ENCODE results near the gene BABAM2.
"Not testable (repeated sequence)": the region's sequence is repeated elsewhere in the genome, so short reads cannot be mapped to it uniquely, and the experiment has no call there.

BABAM2 gene

DNA sequence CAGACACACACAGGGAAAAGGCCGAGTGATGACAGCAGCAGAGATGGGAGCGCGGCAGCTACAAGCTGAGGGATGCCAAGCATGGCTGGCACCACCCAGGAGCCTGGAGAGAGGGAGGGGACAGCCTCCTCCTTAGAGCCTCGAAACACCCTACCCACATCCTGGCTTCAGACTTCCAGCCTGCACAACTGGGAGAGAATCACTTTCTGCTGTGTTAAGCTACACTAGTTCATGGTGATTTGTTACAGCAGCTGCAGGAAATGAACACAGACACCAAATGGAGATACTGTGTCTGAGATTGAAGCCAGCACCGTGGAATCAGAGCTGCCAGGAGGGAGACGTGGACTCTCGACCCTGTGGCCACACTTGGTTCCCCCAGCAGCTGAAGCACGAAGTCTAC, 474.6 kb downstream of the BABAM2 start:
- TF ChIP-seq, protein P1, sequence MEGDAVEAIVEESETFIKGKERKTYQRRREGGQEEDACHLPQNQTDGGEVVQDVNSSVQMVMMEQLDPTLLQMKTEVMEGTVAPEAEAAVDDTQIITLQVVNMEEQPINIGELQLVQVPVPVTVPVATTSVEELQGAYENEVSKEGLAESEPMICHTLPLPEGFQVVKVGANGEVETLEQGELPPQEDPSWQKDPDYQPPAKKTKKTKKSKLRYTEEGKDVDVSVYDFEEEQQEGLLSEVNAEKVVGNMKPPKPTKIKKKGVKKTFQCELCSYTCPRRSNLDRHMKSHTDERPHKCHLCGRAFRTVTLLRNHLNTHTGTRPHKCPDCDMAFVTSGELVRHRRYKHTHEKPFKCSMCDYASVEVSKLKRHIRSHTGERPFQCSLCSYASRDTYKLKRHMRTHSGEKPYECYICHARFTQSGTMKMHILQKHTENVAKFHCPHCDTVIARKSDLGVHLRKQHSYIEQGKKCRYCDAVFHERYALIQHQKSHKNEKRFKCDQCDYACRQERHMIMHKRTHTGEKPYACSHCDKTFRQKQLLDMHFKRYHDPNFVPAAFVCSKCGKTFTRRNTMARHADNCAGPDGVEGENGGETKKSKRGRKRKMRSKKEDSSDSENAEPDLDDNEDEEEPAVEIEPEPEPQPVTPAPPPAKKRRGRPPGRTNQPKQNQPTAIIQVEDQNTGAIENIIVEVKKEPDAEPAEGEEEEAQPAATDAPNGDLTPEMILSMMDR (conservative IDR thresholded peaks at IDR 0.05; ENCODE audit: low read depth, low read length) = no peak
- no peak for DNase-seq (ENCODE audit: low read depth)
- no peak overlapping the region for H3K4me3 ChIP-seq (ENCODE audit: low read length)

DNA sequence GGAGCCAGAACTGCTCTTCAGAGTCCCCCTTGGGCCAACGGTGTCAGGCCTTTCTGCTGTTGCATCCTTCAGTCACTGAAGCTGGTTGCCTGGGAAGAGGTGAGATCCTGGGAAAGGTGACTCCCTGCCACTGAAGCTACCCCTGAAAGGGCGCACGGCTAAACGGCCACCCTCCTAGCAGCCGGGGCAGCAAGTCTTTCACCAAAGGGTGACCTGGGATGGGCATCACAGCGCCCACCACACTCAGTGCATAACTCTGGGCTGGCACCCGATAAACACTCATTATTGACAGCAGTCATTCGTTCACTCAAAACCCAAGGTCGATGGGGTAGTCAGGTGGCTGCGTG, 475.6 kb downstream of the BABAM2 start:
- H3K4me3 ChIP-seq (ENCODE audit: low read length) = no peak overlapping the region
- no peak for DNase-seq (ENCODE audit: low read depth)
- TF ChIP-seq, protein P1 (conservative IDR thresholded peaks at IDR 0.05; ENCODE audit: low read depth, low read length) = no peak

DNA sequence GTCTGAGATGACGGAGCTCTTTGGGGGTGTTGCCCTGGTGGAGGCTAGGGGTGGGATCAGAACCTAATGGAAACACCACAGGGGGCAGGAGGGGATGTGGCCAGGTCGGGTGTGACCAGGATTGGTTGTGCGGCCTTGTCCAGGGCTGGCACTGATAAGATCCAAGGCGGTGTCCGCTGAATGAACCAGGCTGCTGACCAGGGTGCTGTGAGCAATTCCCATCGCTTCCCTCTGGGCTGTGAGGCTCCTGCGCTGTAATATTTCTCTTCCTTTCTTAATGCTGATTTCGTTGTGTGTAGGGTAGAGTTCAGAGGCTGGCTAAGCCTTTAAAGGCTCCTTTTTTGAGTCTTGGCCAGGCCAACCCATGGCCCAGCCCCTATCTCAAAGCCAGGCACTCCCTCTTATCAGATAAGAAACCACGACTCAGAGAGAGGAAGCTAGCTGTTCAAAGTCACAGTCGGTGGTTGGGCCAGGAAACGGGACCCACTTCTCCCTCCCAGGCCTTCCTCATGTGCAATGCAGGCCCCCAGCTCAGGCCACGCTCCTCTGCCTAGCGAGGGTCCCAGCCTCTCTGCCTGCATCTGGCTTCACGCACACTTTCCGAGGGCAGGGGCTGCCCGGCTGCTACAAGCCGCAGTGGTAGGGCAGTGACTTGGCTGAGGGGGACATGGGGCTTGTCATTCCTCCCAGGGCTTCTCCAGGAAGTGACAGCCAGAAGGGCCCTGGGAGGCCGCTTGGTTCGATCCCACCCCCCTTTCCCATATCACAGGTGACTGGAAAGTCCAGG, 476.2 kb downstream of the BABAM2 start:
- DNase-seq (ENCODE audit: low read depth) = no peak
- H3K4me3 ChIP-seq (ENCODE audit: low read length) = no peak overlapping the region
- TF ChIP-seq, protein P1 (conservative IDR thresholded peaks at IDR 0.05; ENCODE audit: low read depth, low read length) = no peak

DNA sequence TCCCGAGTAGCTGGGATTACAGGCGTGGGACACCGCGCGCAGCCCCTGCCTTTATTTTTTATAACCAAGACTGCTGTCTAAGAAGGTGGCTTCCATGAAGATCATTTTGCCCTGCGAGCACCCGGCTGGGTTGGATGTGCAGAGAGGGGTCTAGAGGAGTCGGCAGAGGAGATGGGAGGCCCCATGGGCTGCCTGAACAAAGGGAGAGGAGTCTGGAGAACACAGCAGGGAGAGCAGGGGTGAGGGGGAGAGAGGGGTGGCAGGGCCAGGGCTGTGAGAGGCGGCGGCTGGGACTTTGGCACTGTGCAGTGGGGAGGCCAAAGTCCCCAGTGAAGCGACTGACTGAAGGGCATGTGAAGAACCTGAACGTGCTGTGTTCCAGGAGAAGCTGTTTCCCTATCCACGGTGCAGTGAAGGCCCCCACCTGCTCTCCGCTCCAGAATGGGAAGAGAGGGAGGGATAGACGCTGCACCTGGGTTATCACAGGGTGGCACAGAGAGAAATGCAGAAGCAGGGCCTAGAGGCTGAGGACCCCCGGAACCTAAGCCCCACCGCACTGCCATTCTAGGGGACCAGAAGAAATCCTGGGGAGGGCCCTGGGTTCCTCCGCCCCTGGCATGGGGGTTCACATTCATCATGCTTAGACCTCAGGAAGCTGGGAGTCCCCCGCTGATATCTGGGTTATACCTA, 477.3 kb downstream of the BABAM2 start:
- TF ChIP-seq, protein P1 (conservative IDR thresholded peaks at IDR 0.05; ENCODE audit: low read depth, low read length) = no peak
- H3K4me3 ChIP-seq (ENCODE audit: low read length) = no peak overlapping the region
- DNase-seq (ENCODE audit: low read depth) = no peak

DNA sequence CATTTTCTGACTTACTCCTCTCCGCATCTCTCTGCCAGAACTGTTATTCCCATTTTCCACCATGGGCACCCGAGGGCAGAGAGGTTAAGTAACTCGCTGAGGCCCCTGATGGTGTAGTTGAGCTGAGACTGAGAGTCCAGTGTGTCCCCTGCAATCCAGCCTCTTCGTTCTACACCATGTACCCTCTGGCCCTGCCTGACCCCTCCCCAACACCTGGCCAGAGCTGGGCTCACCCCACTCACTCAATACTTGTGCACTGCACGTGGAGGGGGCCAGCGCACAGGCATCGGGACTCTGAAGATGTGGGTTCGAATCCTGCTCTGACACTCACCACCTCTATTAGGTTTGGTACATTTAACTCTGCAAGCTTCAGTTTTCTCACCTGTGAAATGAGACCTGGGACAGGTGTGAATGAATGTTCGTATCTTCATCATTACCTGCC, 477.8 kb downstream of the BABAM2 start:
- no peak overlapping the region for H3K4me3 ChIP-seq (ENCODE audit: low read length)
- TF ChIP-seq, protein P1 (conservative IDR thresholded peaks at IDR 0.05; ENCODE audit: low read depth, low read length) = no peak
- no peak for DNase-seq (ENCODE audit: low read depth)

DNA sequence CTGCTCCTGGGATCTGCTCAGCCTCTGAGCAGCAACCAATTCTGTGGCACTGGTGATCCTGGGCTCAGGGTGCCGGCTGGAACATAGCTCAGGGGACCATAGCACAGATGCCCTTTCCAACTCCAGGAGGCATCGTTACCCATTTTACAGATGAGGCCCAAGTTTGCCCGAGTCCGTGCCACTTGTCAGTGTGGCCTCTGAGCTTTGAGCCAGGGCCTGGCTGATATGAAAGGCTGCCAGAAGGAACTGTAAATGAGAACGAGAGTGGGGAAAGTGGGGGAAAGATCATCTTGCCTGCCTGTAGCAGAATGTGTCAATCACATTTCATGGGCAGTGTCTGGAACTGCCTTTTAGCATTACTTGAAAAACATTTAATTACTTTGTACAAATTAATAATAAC, 478.8 kb downstream of the BABAM2 start:
- no peak overlapping the region for H3K4me3 ChIP-seq (ENCODE audit: low read length)
- DNase-seq (ENCODE audit: low read depth) = no peak
- TF ChIP-seq, protein P1 (conservative IDR thresholded peaks at IDR 0.05; ENCODE audit: low read depth, low read length) = no peak

DNA sequence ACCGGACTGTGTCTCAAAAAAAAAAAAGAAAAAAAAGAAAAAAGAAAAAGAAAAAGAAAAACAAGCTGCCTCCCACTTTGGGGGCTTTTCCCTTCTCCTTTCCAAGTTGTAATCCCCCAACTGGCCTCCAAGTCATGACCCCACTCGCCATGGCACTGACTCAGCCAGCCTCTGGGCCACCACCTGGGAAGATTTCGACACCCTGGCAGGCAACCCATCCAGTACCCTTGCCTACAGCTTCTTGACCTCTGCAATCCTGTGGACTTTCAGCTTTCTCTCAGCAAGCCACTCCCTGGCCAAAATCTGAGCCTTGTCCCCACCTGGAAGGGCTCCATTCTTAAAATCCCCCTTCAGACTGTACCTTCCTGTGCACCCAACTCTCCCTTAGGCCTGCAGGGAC, 479.8 kb downstream of the BABAM2 start:
- no peak for DNase-seq (ENCODE audit: low read depth)
- no peak overlapping the region for H3K4me3 ChIP-seq (ENCODE audit: low read length)
- TF ChIP-seq, protein P1 (conservative IDR thresholded peaks at IDR 0.05; ENCODE audit: low read depth, low read length) = no peak

DNA sequence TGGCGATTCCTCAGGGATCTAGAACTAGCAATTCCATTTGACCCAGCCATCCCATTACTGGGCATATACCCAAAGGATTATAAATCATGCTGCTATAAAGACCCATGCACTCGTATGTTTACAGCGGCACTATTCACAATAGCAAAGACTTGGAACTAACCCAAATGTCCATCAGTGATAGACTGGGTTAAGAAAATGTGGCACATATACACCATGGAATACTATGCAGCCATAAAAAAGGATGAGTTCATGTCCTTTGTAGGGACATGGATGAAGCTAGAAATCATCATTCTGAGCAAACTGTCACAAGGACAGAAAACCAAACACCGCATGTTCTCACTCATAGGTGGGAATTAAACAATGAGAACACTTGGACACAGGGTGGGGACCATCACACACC, 481.2 kb downstream of the BABAM2 start:
- DNase-seq (ENCODE audit: low read depth); H3K4me3 ChIP-seq (ENCODE audit: low read length): not testable (repeated sequence)
